ENCODE results near the gene NFKB1.
"Not testable (repeated sequence)": the region's sequence is repeated elsewhere in the genome, so short reads cannot be mapped to it uniquely, and the experiment has no call there.

Gene NFKB1

GRCh38 chr4:102500696-102501446 lies at the start of gene NFKB1:
NFKB1 (plus strand) TSS chr4:102501359; CDS start chr4:102525519, 24,160 bp downstream.
- peak; percentile 86 for DNase-seq
- ATAC-seq, result peak; percentile 78

- no peak for DNase-seq
- no peak for ATAC-seq
Measured at GRCh38 chr4:102452854-102453253, 48.3 kb upstream of the NFKB1 start.

- no peak for DNase-seq
- no peak for ATAC-seq
Measured at GRCh38 chr4:102453827-102454226, 47.3 kb upstream of the NFKB1 start.

GRCh38 chr4:102454268-102454667 lies 46.9 kb upstream of the NFKB1 start:
- ATAC-seq, result no peak
- no peak for DNase-seq

- DNase-seq (no peak), ATAC-seq (no peak)
Measured at GRCh38 chr4:102454981-102455685, 46.0 kb upstream of the NFKB1 start.

GRCh38 chr4:102455750-102456149 lies 45.4 kb upstream of the NFKB1 start:
- DNase-seq (no peak), ATAC-seq (no peak)

GRCh38 chr4:102466298-102466697 lies 34.9 kb upstream of the NFKB1 start:
- ATAC-seq (no peak), DNase-seq (no peak)

GRCh38 chr4:102469806-102470205 lies 31.4 kb upstream of the NFKB1 start:
- ATAC-seq (no peak), DNase-seq (no peak)

- no peak for ATAC-seq
Measured at GRCh38 chr4:102472441-102473013, 28.6 kb upstream of the NFKB1 start.

GRCh38 chr4:102473476-102473875 lies 27.7 kb upstream of the NFKB1 start:
- no peak for DNase-seq
- ATAC-seq, result no peak

More at GRCh38 chr4:102472441-102473013, 28.6 kb upstream of the NFKB1 start:
- no peak for DNase-seq

- ATAC-seq, result no peak
- DNase-seq, result no peak
Measured at GRCh38 chr4:102474736-102475504, 26.2 kb upstream of the NFKB1 start.

- DNase-seq, result no peak
- no peak for ATAC-seq
Measured at GRCh38 chr4:102477657-102478056, 23.5 kb upstream of the NFKB1 start.

- DNase-seq (no peak), ATAC-seq (no peak)
Measured at GRCh38 chr4:102478186-102478585, 23.0 kb upstream of the NFKB1 start.

- ATAC-seq, DNase-seq: not testable (repeated sequence)
Measured at GRCh38 chr4:102479832-102480231, 21.3 kb upstream of the NFKB1 start.

- ATAC-seq, result no peak
- no peak for DNase-seq
Measured at GRCh38 chr4:102483120-102483519, 18.0 kb upstream of the NFKB1 start.

- DNase-seq, result peak; percentile 35
- ATAC-seq, result not testable (repeated sequence)
Measured at GRCh38 chr4:102483990-102484692, 17.0 kb upstream of the NFKB1 start.

GRCh38 chr4:102492531-102493241 lies 8.5 kb upstream of the NFKB1 start:
- DNase-seq (no peak), ATAC-seq (no peak)

- ATAC-seq (peak; percentile 29), DNase-seq (no peak)
Measured at GRCh38 chr4:102493257-102493656, 7.9 kb upstream of the NFKB1 start.

- peak; percentile 26 for ATAC-seq
- DNase-seq, result no peak
Measured at GRCh38 chr4:102493794-102494193, 7.4 kb upstream of the NFKB1 start.

- ATAC-seq (peak; percentile 25), DNase-seq (no peak)
Measured at GRCh38 chr4:102494603-102495002, 6.6 kb upstream of the NFKB1 start.

GRCh38 chr4:102497986-102498385 lies 3.2 kb upstream of the NFKB1 start:
- DNase-seq (no peak), ATAC-seq (no peak)

All from stimulated activated naive CD8-positive, alpha-beta T cell treated with anti-CD3 and anti-CD28 coated beads, Interleukin-15, Interleukin-2, amounts not matched to agents 100 U/mL and 50 U/mL, for 24 hours (primary cell).